ENCODE measurements around the gene PARD3B.

DNA sequence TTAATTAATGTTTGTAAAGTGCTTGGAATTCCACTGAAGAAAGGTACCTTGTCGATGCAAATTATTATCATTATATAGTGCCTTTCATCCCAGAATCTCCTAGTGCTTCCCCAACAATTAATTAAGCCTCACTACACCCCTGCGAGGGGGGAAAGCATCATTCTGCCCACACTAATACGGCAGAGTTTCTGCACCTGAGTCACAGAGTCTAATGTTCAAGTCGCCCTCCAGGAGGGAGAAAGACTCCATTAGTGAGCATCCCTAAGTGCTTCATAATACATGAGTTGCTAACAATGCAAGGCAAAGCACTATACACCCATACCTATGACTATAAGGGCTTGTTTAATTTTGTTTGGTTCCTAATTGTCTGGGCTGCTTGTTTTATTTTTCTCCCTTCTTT, 1111.7 kb downstream of the PARD3B start:
- TF ChIP-seq CTCF (conservative IDR thresholded peaks at IDR 0.05; ENCODE audit: low read depth, low read length) (no peak), EZH2phosphoT487 (IDR thresholded peaks at IDR 0.05; ENCODE audit: borderline replicate concordance, low read length) (no peak), EZH2 (IDR thresholded peaks at IDR 0.05; ENCODE audit: low read length, unreplicated experiment) (no peak)

All from PC-3 (cell line).